ENCODE results near the gene C4orf50.
"Not testable (repeated sequence)": the region's sequence is repeated elsewhere in the genome, so short reads cannot be mapped to it uniquely, and the experiment has no call there.

The C4orf50 gene

DNA sequence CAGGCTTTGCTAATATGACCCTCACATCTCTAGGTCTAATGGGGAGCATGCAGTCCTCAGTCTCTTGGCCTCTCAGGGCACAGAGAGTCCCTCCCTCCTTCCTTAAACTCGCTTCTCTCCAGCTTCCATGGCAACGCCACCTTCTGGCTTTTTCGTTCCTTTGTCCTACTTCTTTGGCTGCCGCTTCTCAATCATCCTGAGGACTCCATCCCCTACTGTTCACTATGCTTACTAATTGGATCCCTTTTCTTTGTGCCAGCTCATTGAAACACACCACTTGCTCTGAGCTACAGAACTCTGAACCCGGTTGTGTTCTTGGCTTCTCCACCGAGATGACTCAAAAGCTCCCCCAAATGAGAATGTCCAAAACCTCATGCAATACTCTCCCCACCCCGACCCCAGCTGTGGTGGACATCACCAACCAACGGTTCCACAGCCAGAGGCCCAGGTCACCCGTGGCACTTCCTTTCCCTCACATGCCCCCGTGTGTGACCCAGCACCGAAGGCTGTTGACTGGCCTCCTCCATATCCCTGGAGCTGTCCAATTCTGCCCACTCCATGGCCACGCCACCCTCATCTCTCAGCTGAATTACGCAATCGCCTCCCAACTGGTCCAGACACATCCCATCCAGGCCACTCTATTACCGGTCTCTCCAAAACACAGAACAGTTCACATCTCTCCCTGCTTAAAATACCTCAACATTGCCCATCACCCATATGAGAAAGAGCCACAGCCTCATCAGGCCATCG, 160.0 kb downstream of the C4orf50 start:
- DNase-seq (ENCODE audit: low read depth in 3 of 3): no peak

GRCh38 chr4:5857199-5857598, 161.0 kb downstream of the C4orf50 start:
- no peak for DNase-seq (ENCODE audit: low read depth in 3 of 3)

DNA sequence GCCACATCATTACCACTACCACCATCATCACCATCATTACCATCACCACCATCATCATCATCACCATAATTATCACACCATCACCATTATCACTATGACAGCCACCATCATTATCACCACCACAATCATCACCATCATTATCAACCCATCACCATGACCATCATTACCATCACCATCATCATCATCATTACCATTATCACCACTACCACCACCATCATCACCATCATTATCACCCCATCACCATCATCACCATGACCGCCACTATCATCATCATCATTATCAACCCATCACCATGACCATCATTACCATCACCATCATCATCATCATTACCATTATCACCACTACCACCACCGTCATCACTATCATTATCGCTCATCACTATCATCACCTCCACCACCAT, 161.9 kb downstream of the C4orf50 start:
- not testable (repeated sequence) for DNase-seq (ENCODE audit: low read depth in 3 of 3)

- no peak for DNase-seq (ENCODE audit: low read depth in 3 of 3)
Measured at GRCh38 chr4:5854929-5855328, 163.3 kb downstream of the C4orf50 start.

GRCh38 chr4:5852523-5853202, 165.6 kb downstream of the C4orf50 start:
- no peak for DNase-seq (ENCODE audit: low read depth in 3 of 3)

- no peak for DNase-seq (ENCODE audit: low read depth in 3 of 3)
Measured at GRCh38 chr4:5851637-5852301, 166.5 kb downstream of the C4orf50 start.
